ENCODE results near the gene FAM135A. TPM values are rescaled to one million over a fixed set of nuclear protein-coding genes. Genes with fewer than 3 reads are reported as not detected.

The FAM135A gene
- total and polyA plus RNA-seq, 9 of the 15 experiments (the other 6 are each of a cell fraction or from before 2014, with no cell fraction given), result 7.4 to 32.9 (median 19.2) TPM

- TF ChIP-seq TSHZ1 (CRISPR knock-in tag; IDR thresholded peaks at IDR 0.05), result no peak
Observed at GRCh38 chr6:70474751-70475150, 61.4 kb downstream of the FAM135A start (continued).

GRCh38 chr6:70479236-70479635 is 65.9 kb downstream of the FAM135A start:
- H3K36me3 ChIP-seq (ENCODE audit: control insufficient read depth, insufficient read depth, low read length), result peaks cover 57% of the 10 kb centered on the region
- POLR2A ChIA-PET, result no interaction called here
- H4K20me1 ChIP-seq (replicated peaks; ENCODE audit: control insufficient read depth, insufficient read depth, low read length), result no peaks in the 10 kb centered on the region
- H3K4me2 ChIP-seq (ENCODE audit: insufficient read depth, low read length), result no peak overlapping the region
- no peaks in the 10 kb centered on the region for H3K79me2 ChIP-seq (ENCODE audit: control insufficient read depth, insufficient read depth, low read length)
- DNase-seq (ENCODE audit: extremely low read depth in 1 of 4, low spot score in 3 of 4) (no peak), ATAC-seq (0 out of 3 replicates have a peak, but pooled peaks have one; percentile 40), FAIRE-seq (no peak)
- WGBS (ENCODE audit: insufficient coverage, low coverage, missing lambda C conversion rate), result 86% methylated on average over 4 of the region's 4 CpGs
- in situ Hi-C loops (cut with MboI) (no loop called here), intact Hi-C loops (cut with micrococcal nuclease) (no loop called here)
- no peaks in the 10 kb centered on the region for H3K9me1 ChIP-seq (ENCODE audit: control insufficient read depth, insufficient read depth, low read length)
- H3K9me3 ChIP-seq (replicated peaks; ENCODE audit: control insufficient read depth, insufficient read depth, low read depth, low read length), result 0 out of 2 replicates have a peak, but pooled peaks cover 3% of the 10 kb centered on the region
- H3K27me3 ChIP-seq (ENCODE audit: control insufficient read depth in 2 of 2, insufficient read depth in 2 of 2, low read length in 2 of 2), result no peaks in the 10 kb centered on the region
- no peaks in the 10 kb centered on the region for H3K4me1 ChIP-seq (replicated peaks in 1 of 2; ENCODE audit: control insufficient read depth in 2 of 2, insufficient read depth in 2 of 2, low read length in 2 of 2)
- TF ChIP-seq TFAP4 (CRISPR knock-in tag; IDR thresholded peaks at IDR 0.05; ENCODE audit: borderline replicate concordance), result no peak
- TF ChIP-seq CBX3 (IDR thresholded peaks at IDR 0.05; ENCODE audit: borderline replicate concordance in 1 of 2, low read length in 2 of 2), result no peak
- no peak for TF ChIP-seq ZNF75A (CRISPR knock-in tag; IDR thresholded peaks at IDR 0.05)
- no peak for TF ChIP-seq PTRF (tag; IDR thresholded peaks at IDR 0.05)
- no peak for TF ChIP-seq SMARCA5 (IDR thresholded peaks at IDR 0.05)
- no peak for TF ChIP-seq GTF2A2 (tag; IDR thresholded peaks at IDR 0.05)
- no peak for TF ChIP-seq KLF13 (tag; IDR thresholded peaks at IDR 0.05; ENCODE audit: borderline replicate concordance, low read depth)
- no peak for TF ChIP-seq ZNF696 (CRISPR knock-in tag; conservative IDR thresholded peaks at IDR 0.05)
- TF ChIP-seq SMARCB1 (IDR thresholded peaks at IDR 0.05; ENCODE audit: insufficient read length, low read depth), result no peak
- TF ChIP-seq GATA2 (CRISPR knock-in tag; IDR thresholded peaks at IDR 0.05), result no peak
- no peak for TF ChIP-seq ADNP (tag; IDR thresholded peaks at IDR 0.05)
- no TSS peak for BruUV-seq (replicated peaks)
- no peak overlapping the region for H3K9ac ChIP-seq (ENCODE audit: insufficient read depth in 1 of 2, low read depth in 2 of 2, low read length in 2 of 2)
- CTCF ChIA-PET (ENCODE audit: low intra/inter-chr PET ratio), result no interaction called here
- H2AFZ ChIP-seq (ENCODE audit: low read depth, low read length), result no peak overlapping the region
- no peak overlapping the region for H3K4me3 ChIP-seq
- H3K27ac ChIP-seq (ENCODE audit: extremely low read depth, low read depth, low read length), result no peak overlapping the region
